Measurements from ENCODE around the gene OR3A2.
"Not testable (repeated sequence)": the region's sequence is repeated elsewhere in the genome, so short reads cannot be mapped to it uniquely, and the experiment has no call there.

- TF ChIP-seq CTCF, POLR2A (IDR thresholded peaks at IDR 0.05): not testable (repeated sequence)
Observed at GRCh38 chr17:3249013-3249412, 137.1 kb downstream of the OR3A2 start.

Measured in esophagus squamous epithelium (tissue), 4 donors.